GM18520 (cell line): ENCODE data around the gene MASP1.

Experiments used
- ATAC-seq: cut with Tn5 transposase; IDR thresholded peaks from one replicate; pipeline ENCODE4 v1.9.1; 2021; ENCODE audit not compliant: unreplicated experiment

Gene MASP1

DNA sequence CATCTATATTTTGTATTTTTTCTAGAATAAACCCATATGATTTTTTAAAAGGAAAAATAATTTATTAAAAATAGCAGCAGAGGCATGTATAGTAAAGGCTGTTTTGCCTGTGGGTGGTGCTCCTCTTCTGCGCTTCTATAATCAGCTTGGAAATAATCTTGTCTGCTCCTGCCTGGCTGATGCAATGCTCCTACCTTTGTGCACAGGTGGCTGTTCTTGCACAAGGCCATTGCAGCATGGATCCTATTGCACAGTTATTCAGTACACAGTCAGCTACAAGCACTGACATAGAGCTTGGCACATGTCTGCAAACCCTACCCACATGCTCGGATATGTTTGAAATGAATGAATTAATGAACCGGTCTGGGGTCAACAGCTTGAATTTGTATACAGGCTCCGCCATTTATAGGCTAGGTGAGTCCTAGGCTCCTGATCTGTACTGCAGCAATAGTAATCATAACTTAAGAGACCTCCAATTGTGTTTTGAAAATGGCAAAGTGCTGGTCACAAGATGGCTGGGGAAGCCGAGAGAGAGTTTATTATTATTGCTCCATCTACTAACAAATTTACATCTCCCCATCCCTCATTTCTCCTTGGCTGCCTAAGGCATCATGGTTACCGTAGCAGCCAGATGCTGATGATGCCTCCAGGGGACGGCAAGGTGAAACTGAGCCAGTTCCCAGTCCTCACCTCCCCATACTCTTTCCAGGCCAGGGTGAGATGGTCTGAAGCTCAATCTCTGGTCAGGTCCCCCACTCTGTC lies 94.8 kb downstream of the MASP1 start:
- no peak for ATAC-seq

DNA sequence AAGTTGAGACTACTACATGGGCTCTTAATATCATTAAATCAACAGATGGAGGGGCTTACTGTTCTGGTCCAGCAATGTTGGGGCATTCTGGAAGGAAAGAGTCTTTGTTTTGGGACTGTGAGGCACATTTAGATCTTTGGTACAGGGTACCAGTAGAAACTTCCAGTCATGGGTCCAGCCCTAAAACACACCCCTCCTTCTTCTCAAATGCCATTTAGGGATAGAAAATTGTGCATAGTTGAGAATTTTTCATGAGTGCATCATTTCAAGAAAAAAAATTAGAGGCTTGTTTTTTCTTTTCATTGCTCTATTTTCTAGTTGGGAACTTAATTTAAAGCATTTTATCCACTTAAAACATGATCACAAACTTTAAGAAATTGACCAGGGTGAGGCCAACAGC lies 98.4 kb downstream of the MASP1 start:
- no peak for ATAC-seq

DNA sequence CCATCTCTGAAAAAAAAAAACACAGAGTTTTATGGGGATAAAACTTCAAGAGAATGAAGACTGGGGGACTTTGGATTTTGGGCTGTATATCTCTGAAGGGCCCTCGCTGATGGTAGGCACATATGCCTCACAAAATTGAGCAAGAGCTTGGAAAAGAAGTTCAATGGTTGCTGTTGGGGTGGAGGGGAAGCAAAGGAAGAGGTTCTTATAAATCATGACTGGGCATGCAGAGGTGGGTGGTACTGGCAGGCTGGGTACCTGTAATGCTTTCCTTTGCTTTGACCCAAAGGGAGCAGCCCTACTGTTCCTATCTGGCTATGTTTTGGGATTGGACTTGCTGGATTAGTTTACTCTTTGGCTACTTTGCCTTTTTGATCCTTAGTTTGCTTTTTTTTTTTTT lies 100.3 kb downstream of the MASP1 start:
- no peak for ATAC-seq

DNA sequence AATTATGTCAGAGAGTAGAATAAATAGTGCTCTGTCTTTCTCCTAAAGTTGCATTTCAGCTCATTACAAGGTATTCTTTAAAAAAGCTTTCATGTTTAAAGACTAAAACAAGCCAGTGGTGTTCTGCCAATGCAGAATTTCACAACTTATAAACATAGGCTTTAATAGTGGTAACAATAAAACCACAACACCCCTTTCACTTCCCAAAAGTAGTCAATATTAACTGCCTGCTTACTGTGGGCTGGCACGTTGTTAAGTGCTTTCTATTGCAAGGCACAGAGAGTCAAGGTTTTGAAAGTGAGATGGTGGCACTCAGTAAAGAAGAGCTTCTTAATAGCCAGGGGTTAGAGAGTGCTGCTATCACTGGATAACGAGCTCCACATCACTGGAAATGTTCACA lies 102.6 kb downstream of the MASP1 start:
- ATAC-seq: no peak

DNA sequence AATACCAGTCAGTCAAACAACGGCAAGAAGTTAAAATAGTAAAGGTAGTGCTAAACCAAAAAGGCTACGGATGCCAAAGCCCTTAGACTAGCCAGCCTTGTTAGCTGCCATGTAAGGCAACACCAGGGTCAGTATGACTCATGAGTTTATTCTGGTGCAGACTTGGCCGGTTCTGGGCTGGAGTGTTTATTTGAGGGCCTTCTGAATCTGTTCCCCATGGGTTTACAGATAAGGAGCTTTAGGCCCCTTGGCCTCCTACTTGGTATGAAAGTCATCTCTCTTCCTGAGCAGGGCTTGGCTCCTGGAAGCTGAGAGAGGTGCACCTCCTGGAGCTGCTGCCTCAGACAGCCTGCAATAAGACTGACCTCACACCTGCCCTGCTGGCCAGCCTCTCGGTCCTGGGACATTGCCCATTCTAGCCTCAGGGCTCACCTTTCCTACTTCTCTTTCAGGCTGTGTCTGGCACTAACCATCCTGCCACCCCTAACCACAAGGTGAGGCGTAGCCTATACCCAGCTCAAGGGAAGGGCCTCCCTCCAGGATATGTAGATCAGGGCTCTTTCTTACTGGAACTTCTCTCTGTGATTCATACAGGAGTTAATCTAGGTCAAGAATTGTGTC lies 104.6 kb downstream of the MASP1 start:
- ATAC-seq: no peak

DNA sequence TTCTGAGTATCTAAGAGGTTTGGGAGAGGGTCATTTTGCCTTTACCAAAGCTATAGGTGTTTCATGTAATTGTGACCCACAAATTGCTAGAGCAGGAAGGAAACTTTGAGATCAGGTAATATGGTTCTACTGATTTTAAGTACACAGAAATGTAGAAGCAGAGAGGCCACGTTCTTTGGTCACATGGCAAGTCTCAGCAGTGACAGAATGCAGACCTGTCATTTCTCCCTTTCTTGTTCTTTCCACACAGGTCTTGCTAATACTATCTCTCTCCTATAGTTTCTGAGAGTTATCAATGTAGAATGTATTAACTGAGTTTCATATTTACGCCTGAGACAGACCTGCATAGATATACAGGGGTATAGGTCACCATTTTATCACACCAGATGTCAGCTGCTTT lies 105.2 kb downstream of the MASP1 start:
- ATAC-seq: no peak

DNA sequence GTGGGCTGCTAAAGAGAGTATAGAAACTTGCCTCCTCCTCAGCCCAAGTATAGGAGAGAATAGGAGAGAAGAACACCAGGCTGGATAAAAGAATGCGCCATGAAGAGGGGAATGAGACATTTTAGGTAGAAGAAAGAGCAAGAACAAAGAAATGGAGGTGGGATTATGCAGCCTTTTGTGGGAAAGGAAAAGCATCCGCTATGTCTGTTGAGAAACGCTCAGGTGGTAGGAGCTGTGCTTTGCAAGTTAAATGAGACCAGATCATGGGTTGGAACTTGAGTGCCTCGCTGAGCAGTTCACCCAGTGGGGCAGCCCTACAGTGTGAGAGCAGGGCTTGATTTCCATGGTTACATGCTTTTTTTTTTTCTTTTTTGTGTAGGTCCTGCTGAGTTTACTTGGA lies 105.8 kb downstream of the MASP1 start:
- ATAC-seq: no peak
